Measurements from ENCODE around the gene STOML3. TPM values are rescaled to one million over a fixed set of nuclear protein-coding genes. Genes with fewer than 3 reads are reported as not detected.
A peak's percentile ranks its signal among the peaks of the same experiment; 100 is the strongest.

Gene STOML3
- total RNA-seq, 1 experiment from 2014 or later = not detected

DNA sequence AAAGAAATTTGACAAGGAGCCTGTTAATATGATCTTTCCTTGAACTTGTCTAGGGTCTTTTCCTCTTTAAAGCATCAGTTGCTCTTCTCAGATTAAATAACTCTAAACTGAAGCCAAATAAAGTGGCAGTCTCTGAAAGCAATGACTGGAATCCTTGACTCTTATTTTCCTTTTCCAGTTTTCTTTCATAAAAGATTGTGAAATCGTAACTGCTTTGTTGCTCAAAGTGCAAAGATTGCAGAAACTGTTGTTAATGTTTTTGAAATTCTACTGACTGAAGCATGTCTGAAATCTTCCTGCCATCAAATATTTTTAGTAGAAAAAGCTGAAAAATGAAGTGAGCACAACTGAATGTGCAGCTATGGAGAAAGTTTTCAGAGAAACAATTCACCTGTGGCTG, 49.6 kb upstream of the STOML3 start:
- no peaks in the 10 kb centered on the region for H3K9me3 Mint-ChIP-seq
- ATAC-seq (no peak), DNase-seq (ENCODE audit: low spot score) (no peak)
- ChIA-PET CTCF (no interaction called here), POLR2A (no interaction called here)
- no peaks in the 10 kb centered on the region for H3K27me3 Mint-ChIP-seq (ENCODE audit: low read depth)
- no peak overlapping the region for H3K27ac Mint-ChIP-seq
- peaks cover 6% of the 10 kb centered on the region for H3K36me3 Mint-ChIP-seq
- H3K4me1 Mint-ChIP-seq = peaks cover 16% of the 10 kb centered on the region
- H3K4me3 Mint-ChIP-seq = peak overlapping the region; percentile 16; the same call in 1 of the 2 replicates
- TF ChIP-seq ESRRA (CRISPR knock-in tag; IDR thresholded peaks at IDR 0.05; ENCODE audit: borderline replicate concordance) = no peak
- TF ChIP-seq NFE2L1 (CRISPR knock-in tag; IDR thresholded peaks at IDR 0.05) = no peak
- TF ChIP-seq, protein P1, sequence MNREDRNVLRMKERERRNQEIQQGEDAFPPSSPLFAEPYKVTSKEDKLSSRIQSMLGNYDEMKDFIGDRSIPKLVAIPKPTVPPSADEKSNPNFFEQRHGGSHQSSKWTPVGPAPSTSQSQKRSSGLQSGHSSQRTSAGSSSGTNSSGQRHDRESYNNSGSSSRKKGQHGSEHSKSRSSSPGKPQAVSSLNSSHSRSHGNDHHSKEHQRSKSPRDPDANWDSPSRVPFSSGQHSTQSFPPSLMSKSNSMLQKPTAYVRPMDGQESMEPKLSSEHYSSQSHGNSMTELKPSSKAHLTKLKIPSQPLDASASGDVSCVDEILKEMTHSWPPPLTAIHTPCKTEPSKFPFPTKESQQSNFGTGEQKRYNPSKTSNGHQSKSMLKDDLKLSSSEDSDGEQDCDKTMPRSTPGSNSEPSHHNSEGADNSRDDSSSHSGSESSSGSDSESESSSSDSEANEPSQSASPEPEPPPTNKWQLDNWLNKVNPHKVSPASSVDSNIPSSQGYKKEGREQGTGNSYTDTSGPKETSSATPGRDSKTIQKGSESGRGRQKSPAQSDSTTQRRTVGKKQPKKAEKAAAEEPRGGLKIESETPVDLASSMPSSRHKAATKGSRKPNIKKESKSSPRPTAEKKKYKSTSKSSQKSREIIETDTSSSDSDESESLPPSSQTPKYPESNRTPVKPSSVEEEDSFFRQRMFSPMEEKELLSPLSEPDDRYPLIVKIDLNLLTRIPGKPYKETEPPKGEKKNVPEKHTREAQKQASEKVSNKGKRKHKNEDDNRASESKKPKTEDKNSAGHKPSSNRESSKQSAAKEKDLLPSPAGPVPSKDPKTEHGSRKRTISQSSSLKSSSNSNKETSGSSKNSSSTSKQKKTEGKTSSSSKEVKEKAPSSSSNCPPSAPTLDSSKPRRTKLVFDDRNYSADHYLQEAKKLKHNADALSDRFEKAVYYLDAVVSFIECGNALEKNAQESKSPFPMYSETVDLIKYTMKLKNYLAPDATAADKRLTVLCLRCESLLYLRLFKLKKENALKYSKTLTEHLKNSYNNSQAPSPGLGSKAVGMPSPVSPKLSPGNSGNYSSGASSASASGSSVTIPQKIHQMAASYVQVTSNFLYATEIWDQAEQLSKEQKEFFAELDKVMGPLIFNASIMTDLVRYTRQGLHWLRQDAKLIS (CRISPR knock-in tag; IDR thresholded peaks at IDR 0.05; ENCODE audit: borderline replicate concordance) = no peak
- TF ChIP-seq, protein P2, sequence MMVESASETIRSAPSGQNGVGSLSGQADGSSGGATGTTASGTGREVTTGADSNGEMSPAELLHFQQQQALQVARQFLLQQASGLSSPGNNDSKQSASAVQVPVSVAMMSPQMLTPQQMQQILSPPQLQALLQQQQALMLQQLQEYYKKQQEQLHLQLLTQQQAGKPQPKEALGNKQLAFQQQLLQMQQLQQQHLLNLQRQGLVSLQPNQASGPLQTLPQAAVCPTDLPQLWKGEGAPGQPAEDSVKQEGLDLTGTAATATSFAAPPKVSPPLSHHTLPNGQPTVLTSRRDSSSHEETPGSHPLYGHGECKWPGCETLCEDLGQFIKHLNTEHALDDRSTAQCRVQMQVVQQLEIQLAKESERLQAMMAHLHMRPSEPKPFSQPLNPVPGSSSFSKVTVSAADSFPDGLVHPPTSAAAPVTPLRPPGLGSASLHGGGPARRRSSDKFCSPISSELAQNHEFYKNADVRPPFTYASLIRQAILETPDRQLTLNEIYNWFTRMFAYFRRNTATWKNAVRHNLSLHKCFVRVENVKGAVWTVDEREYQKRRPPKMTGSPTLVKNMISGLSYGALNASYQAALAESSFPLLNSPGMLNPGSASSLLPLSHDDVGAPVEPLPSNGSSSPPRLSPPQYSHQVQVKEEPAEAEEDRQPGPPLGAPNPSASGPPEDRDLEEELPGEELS (CRISPR knock-in tag; IDR thresholded peaks at IDR 0.05) = no peak
- TF ChIP-seq, protein P3, sequence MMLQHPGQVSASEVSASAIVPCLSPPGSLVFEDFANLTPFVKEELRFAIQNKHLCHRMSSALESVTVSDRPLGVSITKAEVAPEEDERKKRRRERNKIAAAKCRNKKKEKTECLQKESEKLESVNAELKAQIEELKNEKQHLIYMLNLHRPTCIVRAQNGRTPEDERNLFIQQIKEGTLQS (CRISPR knock-in tag; conservative IDR thresholded peaks at IDR 0.05) = no peak
- TF ChIP-seq, protein P4, sequence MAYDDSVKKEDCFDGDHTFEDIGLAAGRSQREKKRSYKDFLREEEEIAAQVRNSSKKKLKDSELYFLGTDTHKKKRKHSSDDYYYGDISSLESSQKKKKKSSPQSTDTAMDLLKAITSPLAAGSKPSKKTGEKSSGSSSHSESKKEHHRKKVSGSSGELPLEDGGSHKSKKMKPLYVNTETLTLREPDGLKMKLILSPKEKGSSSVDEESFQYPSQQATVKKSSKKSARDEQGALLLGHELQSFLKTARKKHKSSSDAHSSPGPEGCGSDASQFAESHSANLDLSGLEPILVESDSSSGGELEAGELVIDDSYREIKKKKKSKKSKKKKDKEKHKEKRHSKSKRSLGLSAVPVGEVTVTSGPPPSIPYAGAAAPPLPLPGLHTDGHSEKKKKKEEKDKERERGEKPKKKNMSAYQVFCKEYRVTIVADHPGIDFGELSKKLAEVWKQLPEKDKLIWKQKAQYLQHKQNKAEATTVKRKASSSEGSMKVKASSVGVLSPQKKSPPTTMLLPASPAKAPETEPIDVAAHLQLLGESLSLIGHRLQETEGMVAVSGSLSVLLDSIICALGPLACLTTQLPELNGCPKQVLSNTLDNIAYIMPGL (CRISPR knock-in tag; IDR thresholded peaks at IDR 0.05) = no peak
- TF ChIP-seq, protein P5, sequence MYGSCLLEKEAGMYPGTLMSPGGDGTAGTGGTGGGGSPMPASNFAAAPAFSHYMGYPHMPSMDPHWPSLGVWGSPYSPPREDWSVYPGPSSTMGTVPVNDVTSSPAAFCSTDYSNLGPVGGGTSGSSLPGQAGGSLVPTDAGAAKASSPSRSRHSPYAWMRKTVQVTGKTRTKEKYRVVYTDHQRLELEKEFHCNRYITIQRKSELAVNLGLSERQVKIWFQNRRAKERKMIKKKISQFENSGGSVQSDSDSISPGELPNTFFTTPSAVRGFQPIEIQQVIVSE (CRISPR knock-in tag; IDR thresholded peaks at IDR 0.05; ENCODE audit: borderline replicate concordance) = no peak
- TF ChIP-seq, protein P6, sequence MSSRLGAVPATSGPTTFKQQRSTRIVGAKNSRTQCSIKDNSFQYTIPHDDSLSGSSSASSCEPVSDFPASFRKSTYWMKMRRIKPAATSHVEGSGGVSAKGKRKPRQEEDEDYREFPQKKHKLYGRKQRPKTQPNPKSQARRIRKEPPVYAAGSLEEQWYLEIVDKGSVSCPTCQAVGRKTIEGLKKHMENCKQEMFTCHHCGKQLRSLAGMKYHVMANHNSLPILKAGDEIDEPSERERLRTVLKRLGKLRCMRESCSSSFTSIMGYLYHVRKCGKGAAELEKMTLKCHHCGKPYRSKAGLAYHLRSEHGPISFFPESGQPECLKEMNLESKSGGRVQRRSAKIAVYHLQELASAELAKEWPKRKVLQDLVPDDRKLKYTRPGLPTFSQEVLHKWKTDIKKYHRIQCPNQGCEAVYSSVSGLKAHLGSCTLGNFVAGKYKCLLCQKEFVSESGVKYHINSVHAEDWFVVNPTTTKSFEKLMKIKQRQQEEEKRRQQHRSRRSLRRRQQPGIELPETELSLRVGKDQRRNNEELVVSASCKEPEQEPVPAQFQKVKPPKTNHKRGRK (CRISPR knock-in tag; IDR thresholded peaks at IDR 0.05; ENCODE audit: borderline replicate concordance) = no peak
- TF ChIP-seq HMGA2 (CRISPR knock-in tag; IDR thresholded peaks at IDR 0.05) = no peak
- no peak for TF ChIP-seq RORB (CRISPR knock-in tag; IDR thresholded peaks at IDR 0.05)
- no peak for TF ChIP-seq ELF4 (CRISPR knock-in tag; IDR thresholded peaks at IDR 0.05; ENCODE audit: low read depth)
- TF ChIP-seq TEAD4 (CRISPR knock-in tag; IDR thresholded peaks at IDR 0.05) = no peak
- TF ChIP-seq, protein P7, sequence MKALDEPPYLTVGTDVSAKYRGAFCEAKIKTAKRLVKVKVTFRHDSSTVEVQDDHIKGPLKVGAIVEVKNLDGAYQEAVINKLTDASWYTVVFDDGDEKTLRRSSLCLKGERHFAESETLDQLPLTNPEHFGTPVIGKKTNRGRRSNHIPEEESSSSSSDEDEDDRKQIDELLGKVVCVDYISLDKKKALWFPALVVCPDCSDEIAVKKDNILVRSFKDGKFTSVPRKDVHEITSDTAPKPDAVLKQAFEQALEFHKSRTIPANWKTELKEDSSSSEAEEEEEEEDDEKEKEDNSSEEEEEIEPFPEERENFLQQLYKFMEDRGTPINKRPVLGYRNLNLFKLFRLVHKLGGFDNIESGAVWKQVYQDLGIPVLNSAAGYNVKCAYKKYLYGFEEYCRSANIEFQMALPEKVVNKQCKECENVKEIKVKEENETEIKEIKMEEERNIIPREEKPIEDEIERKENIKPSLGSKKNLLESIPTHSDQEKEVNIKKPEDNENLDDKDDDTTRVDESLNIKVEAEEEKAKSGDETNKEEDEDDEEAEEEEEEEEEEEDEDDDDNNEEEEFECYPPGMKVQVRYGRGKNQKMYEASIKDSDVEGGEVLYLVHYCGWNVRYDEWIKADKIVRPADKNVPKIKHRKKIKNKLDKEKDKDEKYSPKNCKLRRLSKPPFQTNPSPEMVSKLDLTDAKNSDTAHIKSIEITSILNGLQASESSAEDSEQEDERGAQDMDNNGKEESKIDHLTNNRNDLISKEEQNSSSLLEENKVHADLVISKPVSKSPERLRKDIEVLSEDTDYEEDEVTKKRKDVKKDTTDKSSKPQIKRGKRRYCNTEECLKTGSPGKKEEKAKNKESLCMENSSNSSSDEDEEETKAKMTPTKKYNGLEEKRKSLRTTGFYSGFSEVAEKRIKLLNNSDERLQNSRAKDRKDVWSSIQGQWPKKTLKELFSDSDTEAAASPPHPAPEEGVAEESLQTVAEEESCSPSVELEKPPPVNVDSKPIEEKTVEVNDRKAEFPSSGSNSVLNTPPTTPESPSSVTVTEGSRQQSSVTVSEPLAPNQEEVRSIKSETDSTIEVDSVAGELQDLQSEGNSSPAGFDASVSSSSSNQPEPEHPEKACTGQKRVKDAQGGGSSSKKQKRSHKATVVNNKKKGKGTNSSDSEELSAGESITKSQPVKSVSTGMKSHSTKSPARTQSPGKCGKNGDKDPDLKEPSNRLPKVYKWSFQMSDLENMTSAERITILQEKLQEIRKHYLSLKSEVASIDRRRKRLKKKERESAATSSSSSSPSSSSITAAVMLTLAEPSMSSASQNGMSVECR (CRISPR knock-in tag; IDR thresholded peaks at IDR 0.05; ENCODE audit: borderline replicate concordance) = no peak
- TF ChIP-seq, protein P8, sequence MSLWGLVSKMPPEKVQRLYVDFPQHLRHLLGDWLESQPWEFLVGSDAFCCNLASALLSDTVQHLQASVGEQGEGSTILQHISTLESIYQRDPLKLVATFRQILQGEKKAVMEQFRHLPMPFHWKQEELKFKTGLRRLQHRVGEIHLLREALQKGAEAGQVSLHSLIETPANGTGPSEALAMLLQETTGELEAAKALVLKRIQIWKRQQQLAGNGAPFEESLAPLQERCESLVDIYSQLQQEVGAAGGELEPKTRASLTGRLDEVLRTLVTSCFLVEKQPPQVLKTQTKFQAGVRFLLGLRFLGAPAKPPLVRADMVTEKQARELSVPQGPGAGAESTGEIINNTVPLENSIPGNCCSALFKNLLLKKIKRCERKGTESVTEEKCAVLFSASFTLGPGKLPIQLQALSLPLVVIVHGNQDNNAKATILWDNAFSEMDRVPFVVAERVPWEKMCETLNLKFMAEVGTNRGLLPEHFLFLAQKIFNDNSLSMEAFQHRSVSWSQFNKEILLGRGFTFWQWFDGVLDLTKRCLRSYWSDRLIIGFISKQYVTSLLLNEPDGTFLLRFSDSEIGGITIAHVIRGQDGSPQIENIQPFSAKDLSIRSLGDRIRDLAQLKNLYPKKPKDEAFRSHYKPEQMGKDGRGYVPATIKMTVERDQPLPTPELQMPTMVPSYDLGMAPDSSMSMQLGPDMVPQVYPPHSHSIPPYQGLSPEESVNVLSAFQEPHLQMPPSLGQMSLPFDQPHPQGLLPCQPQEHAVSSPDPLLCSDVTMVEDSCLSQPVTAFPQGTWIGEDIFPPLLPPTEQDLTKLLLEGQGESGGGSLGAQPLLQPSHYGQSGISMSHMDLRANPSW (CRISPR knock-in tag; conservative IDR thresholded peaks at IDR 0.05; ENCODE audit: low read depth) = no peak
- TF ChIP-seq JUN (CRISPR knock-in tag; IDR thresholded peaks at IDR 0.05) = no peak
- no peak for TF ChIP-seq ZNF671 (CRISPR knock-in tag; IDR thresholded peaks at IDR 0.05)
- TF ChIP-seq, protein P9, sequence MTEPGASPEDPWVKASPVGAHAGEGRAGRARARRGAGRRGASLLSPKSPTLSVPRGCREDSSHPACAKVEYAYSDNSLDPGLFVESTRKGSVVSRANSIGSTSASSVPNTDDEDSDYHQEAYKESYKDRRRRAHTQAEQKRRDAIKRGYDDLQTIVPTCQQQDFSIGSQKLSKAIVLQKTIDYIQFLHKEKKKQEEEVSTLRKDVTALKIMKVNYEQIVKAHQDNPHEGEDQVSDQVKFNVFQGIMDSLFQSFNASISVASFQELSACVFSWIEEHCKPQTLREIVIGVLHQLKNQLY (CRISPR knock-in tag; IDR thresholded peaks at IDR 0.05) = no peak
- no peak for TF ChIP-seq SMAD3 (CRISPR knock-in tag; IDR thresholded peaks at IDR 0.05; ENCODE audit: borderline replicate concordance)
